CD8-positive, alpha-beta memory T cell (primary cell): ENCODE data around the gene TBC1D21. TPM values are rescaled to one million over a fixed set of nuclear protein-coding genes. Genes with fewer than 3 reads are reported as not detected.
"Not testable (repeated sequence)": the region's sequence is repeated elsewhere in the genome, so short reads cannot be mapped to it uniquely, and the experiment has no call there.

ENCODE experiments used
- CTCF ChIA-PET: fragments of 350-600 bp; sonication (Branson Sonifier 250); formaldehyde crosslinking; loops from one replicate; lab custom pipeline; 2021; ENCODE audit warnings: antibody characterized with exemption; lab: Charles Lee
- POLR2A ChIA-PET: fragments of 350-600 bp; sonication (Branson Sonifier 250); formaldehyde crosslinking; loops from one replicate; lab custom pipeline; 2021; ENCODE audit warnings: antibody characterized with exemption; lab: Charles Lee
- DNase-seq, 5 donors: peaks; one replicate each; pipeline versions ENCODE4 v3.0.0 to v3.0.0-alpha.2; 2020 to 2022; ENCODE audit warnings: mixed read lengths in 1 of 5
- H3K27ac ChIP-seq: one replicate; pipeline ENCODE4 v1.7.0; 2013; ENCODE audit warnings: low read depth, mild to moderate bottlenecking, low read length, moderate library complexity
- H3K27me3 ChIP-seq: 2 replicates; pipeline ENCODE4 v1.7.0; 2013; ENCODE audit warnings: low read length, mild to moderate bottlenecking; ENCODE audit not compliant: insufficient read depth, poor library complexity, severe bottlenecking
- H3K36me3 ChIP-seq: 2 replicates; pipeline ENCODE4 v1.7.0; 2013; ENCODE audit warnings: mild to moderate bottlenecking, low read length, moderate library complexity; ENCODE audit not compliant: insufficient read depth
- H3K4me1 ChIP-seq: 2 replicates; pipeline ENCODE4 v1.7.0; 2013; ENCODE audit warnings: mild to moderate bottlenecking, low read length, moderate library complexity; ENCODE audit not compliant: insufficient read depth
- H3K4me3 ChIP-seq: 2 replicates; pipeline ENCODE4 v1.7.0; 2013; ENCODE audit warnings: mild to moderate bottlenecking, low read length
- H3K9me3 ChIP-seq: 2 replicates; pipeline ENCODE4 v1.7.0; 2013; ENCODE audit warnings: mild to moderate bottlenecking, low read length
- H3K27ac Mint-ChIP-seq, 8 donors: one replicate each; pipeline ENCODE4 v1.8.0; 2020 to 2021; ENCODE audit warnings: mixed read lengths in 8 of 8, mild to moderate bottlenecking in 6 of 8, inconsistent platforms in 3 of 8, moderate library complexity in 3 of 8
- H3K27me3 Mint-ChIP-seq, 2 donors: one replicate each; pipeline ENCODE4 v1.8.0; 2020 to 2021; ENCODE audit warnings: mixed read lengths in 2 of 2, mild to moderate bottlenecking in 1 of 2, moderate library complexity in 1 of 2
- H3K36me3 Mint-ChIP-seq, 3 donors: one replicate each; pipeline ENCODE4 v1.8.0; 2020 to 2021; ENCODE audit warnings: mixed read lengths in 3 of 3, inconsistent platforms in 1 of 3, mild to moderate bottlenecking in 1 of 3
- H3K4me1 Mint-ChIP-seq, 3 donors: one replicate each; pipeline ENCODE4 v1.8.0; 2020 to 2021; ENCODE audit warnings: mixed read lengths in 3 of 3, inconsistent platforms in 1 of 3, mild to moderate bottlenecking in 1 of 3
- H3K4me3 Mint-ChIP-seq, 7 donors: one replicate each; pipeline ENCODE4 v1.8.0; 2020 to 2021; ENCODE audit warnings: mixed read lengths in 7 of 7, mild to moderate bottlenecking in 6 of 7, moderate library complexity in 4 of 7, inconsistent platforms in 2 of 7
- H3K9me3 Mint-ChIP-seq, 5 donors: one replicate each; pipeline ENCODE4 v1.8.0; 2020 to 2022; ENCODE audit warnings: mixed read lengths in 5 of 5, mild to moderate bottlenecking in 3 of 5, moderate library complexity in 2 of 5, inconsistent platforms in 1 of 5
- polyA plus RNA-seq: library from polyadenylated mRNA; unstranded; fragments of 300-500 nt; fragmentation: Illumina TruSeq; gene quantifications from one replicate; pipeline ENCODE4 v1.2.3, GENCODE V29; 2021
- total RNA-seq, 2 experiments: library from RNA; stranded (reverse); gene quantifications; one replicate each; pipeline ENCODE4 v1.2.3, GENCODE V29; 2021

TBC1D21 gene
- total and polyA plus RNA-seq, 3 experiments from 2014 or later, result not detected

DNA sequence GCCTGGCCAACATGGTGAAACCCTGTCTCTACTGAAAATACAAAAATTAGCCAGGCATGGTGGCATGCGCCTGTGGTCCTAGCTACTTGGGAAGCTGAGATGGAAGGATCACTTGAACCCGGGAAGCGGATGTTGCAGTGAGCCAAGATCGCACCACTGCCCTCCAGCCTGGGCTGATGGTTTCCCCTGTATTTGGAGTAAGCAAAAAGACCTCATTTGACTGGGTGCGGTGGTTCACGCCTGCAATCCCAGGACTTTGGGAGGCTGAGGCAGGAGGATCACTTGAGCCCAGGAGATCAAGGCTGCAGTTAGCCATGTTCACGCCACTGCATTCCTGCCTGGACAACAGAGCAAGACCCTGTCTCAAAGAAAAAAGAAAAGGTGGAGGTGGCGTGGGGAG is 65.2 kb downstream of the TBC1D21 start:
- POLR2A ChIA-PET, result not testable (repeated sequence)

More for the DNA sequence above, 65.2 kb downstream of the TBC1D21 start:
- H3K36me3 Mint-ChIP-seq, H3K9me3 ChIP-seq, H3K9me3 Mint-ChIP-seq, H3K4me3 ChIP-seq, DNase-seq, H3K36me3 ChIP-seq, H3K27ac ChIP-seq, H3K4me3 Mint-ChIP-seq, H3K27me3 ChIP-seq, H3K27me3 Mint-ChIP-seq: not testable (repeated sequence)
- CTCF ChIA-PET, result interaction anchor here (1.2 to 2.1 kb wide), 2 partner anchors 11 to 21 kb away, joined by 4 to 7 read pairs; no protein-coding TSS in a partner anchor
- Mint-ChIP-seq H3K27ac (peak overlapping the region in 1 of 8 donors; percentile 52), H3K4me1 (peaks cover 16 to 39% (median 18%) of the 10 kb centered on the region in 3 donors)
- H3K4me1 ChIP-seq, result peaks cover 20% of the 10 kb centered on the region

Other genes with a start within 250 kb of the TBC1D21 start
- gene NPTN, start 240.2 kb upstream of the TBC1D21 start, total RNA-seq, result 10 to 100 TPM; 55.8 to 58.5 TPM
- 46.1 TPM for gene NPTN, start 240.2 kb upstream of the TBC1D21 start, polyA plus RNA-seq
- gene CD276, start 189.2 kb upstream of the TBC1D21 start, total RNA-seq, result 1 to 10 TPM; 1.9 to 2.4 TPM
- not detected for gene CD276, start 189.2 kb upstream of the TBC1D21 start, polyA plus RNA-seq
- gene INSYN1, start 120.2 kb upstream of the TBC1D21 start, total RNA-seq, result not detected
- gene INSYN1, start 120.2 kb upstream of the TBC1D21 start, polyA plus RNA-seq, result not detected
- gene LOXL1, start 52.9 kb downstream of the TBC1D21 start, total RNA-seq, result 1 to 10 TPM; 1.3 to 1.5 TPM
- gene LOXL1, start 52.9 kb downstream of the TBC1D21 start, polyA plus RNA-seq, result 3.1 TPM
- gene STOML1, start 118.7 kb downstream of the TBC1D21 start, total RNA-seq, result 10 to 100 TPM; 13.2 to 13.3 TPM
- gene STOML1, start 118.7 kb downstream of the TBC1D21 start, polyA plus RNA-seq, result 8.6 TPM
- 10 to 100 TPM; 35.5 to 37.4 TPM for gene PML, start 121.2 kb downstream of the TBC1D21 start, total RNA-seq
- gene PML, start 121.2 kb downstream of the TBC1D21 start, polyA plus RNA-seq, result 32.3 TPM
- under 1 TPM in 1 of 2 experiments, not detected in 1; 0.07 TPM for gene GOLGA6A, start 209.0 kb downstream of the TBC1D21 start, total RNA-seq
- not detected for gene GOLGA6A, start 209.0 kb downstream of the TBC1D21 start, polyA plus RNA-seq